Breast epithelium (tissue), 3 donors: ENCODE measurements around the gene TRIOBP.

Experiments used
- CTCF ChIP-seq, 3 donors: fragments of 450-650 bp; IDR thresholded peaks; one replicate each; pipeline ENCODE4 v1.5.1; 2016 to 2017; ENCODE audit warnings: antibody characterized with exemption in 3 of 3, mild to moderate bottlenecking in 3 of 3, moderate library complexity in 3 of 3
- POLR2A ChIP-seq: fragments of 450-650 bp; IDR thresholded peaks from one replicate; pipeline ENCODE4 v1.6.1; 2016; ENCODE audit warnings: antibody characterized with exemption, mild to moderate bottlenecking, moderate library complexity
- POLR2AphosphoS5 ChIP-seq, 3 donors: sonication (generic); formaldehyde crosslinking; IDR thresholded peaks; one replicate each; pipeline ENCODE4 v1.6.1; 2017; ENCODE audit warnings: antibody characterized with exemption in 3 of 3

- TF ChIP-seq CTCF (IDR thresholded peaks at IDR 0.05): no peak
- TF ChIP-seq POLR2A: no peak
- no peak for TF ChIP-seq POLR2AphosphoS5 (IDR thresholded peaks at IDR 0.05)
Observed at GRCh38 chr22:37819105-37819433, 122.2 kb downstream of the TRIOBP start.
